ENCODE results near the gene SLC35G6. TPM values are rescaled to one million over a fixed set of nuclear protein-coding genes. Genes with fewer than 3 reads are reported as not detected.

Gene SLC35G6
- total RNA-seq, 4 donors from 2014 or later = not detected

- TF ChIP-seq, protein P1, sequence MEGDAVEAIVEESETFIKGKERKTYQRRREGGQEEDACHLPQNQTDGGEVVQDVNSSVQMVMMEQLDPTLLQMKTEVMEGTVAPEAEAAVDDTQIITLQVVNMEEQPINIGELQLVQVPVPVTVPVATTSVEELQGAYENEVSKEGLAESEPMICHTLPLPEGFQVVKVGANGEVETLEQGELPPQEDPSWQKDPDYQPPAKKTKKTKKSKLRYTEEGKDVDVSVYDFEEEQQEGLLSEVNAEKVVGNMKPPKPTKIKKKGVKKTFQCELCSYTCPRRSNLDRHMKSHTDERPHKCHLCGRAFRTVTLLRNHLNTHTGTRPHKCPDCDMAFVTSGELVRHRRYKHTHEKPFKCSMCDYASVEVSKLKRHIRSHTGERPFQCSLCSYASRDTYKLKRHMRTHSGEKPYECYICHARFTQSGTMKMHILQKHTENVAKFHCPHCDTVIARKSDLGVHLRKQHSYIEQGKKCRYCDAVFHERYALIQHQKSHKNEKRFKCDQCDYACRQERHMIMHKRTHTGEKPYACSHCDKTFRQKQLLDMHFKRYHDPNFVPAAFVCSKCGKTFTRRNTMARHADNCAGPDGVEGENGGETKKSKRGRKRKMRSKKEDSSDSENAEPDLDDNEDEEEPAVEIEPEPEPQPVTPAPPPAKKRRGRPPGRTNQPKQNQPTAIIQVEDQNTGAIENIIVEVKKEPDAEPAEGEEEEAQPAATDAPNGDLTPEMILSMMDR (IDR thresholded peaks at IDR 0.05) = no peak
- peak; percentile 63 for ATAC-seq (ENCODE audit: low FRiP score)
Observed at GRCh38 chr17:7483255-7484066, 2.2 kb downstream of the SLC35G6 start.

GRCh38 chr17:7484067-7484918 is 3.0 kb downstream of the SLC35G6 start, which contains the start of gene POLR2A:
Gene POLR2A (plus strand): TSS chr17:7484366.
- TF ChIP-seq, protein P1 (IDR thresholded peaks at IDR 0.05) = no peak

More at GRCh38 chr17:7483255-7484066, 2.2 kb downstream of the SLC35G6 start:
- peak; percentile 87 for DNase-seq (ENCODE audit: low spot score)

DNA sequence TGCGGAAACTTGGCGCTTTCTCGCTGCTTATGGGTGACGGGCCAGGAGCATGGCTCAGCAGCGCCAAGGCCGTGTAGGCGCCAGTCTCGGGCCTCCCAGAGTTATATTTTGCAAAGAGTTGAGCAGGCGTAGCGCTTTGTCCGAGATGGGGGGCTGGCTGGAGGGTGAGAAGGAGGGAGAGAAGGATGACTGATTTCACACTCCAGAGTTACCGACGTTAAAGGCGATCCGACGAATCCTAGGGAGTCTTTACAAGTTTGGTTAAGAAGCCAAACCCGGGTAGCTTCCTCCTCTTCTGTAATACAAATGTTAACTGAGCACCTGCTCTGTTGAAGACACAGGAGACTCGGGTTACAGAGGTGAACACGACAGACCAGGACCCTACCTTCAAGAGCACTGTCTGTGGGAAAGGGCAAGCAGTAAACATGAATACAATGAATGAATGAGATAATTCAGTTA is 3.7 kb downstream of the SLC35G6 start:
- DNase-seq (ENCODE audit: low spot score) = no peak
- TF ChIP-seq, protein P1 (IDR thresholded peaks at IDR 0.05) = no peak
- ATAC-seq (ENCODE audit: low FRiP score) = no peak

More at GRCh38 chr17:7484067-7484918, 3.0 kb downstream of the SLC35G6 start, which contains the start of gene POLR2A:
- ATAC-seq (ENCODE audit: low FRiP score) = peak; percentile 87
- DNase-seq (ENCODE audit: low spot score) = peak; percentile 92

- ATAC-seq (ENCODE audit: low FRiP score) (no peak), DNase-seq (ENCODE audit: low spot score) (no peak)
- TF ChIP-seq, protein P1 (IDR thresholded peaks at IDR 0.05) = no peak
Observed at GRCh38 chr17:7486181-7486580, 4.9 kb downstream of the SLC35G6 start.

- TF ChIP-seq, protein P1 (IDR thresholded peaks at IDR 0.05) = no peak
- no peak for DNase-seq (ENCODE audit: low spot score)
- no peak for ATAC-seq (ENCODE audit: low FRiP score)
Observed at GRCh38 chr17:7490144-7490543, 8.9 kb downstream of the SLC35G6 start.

DNA sequence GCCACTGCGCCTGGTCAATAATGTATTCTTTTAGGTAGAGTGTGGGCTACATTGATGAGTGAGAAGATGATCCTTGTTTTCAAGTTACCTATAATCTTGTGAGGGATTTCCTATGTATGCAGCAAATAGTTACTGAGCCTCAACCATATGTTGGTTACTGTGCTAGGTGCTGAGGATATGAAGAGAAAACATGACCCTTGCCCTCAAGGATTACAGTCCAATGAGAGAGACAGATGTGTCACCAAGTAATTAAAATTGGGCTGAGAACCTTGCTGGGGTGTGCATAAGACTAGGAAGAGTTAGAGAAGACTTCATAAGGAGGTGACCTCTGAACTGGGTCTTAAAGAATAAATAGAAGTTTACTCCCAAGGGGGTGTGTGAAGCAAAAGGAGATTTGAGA is 10.3 kb downstream of the SLC35G6 start:
- ATAC-seq (ENCODE audit: low FRiP score) = no peak
- TF ChIP-seq, protein P1 (IDR thresholded peaks at IDR 0.05) = no peak
- no peak for DNase-seq (ENCODE audit: low spot score)

Data from omental fat pad (tissue), 4 donors.